D721Med (cell line): ENCODE results near the gene ERI2.

Experiments used
- DNase-seq: peaks from one replicate; pipeline ENCODE4 v3.0.0; 2011; ENCODE audit warnings: low spot score; ENCODE audit not compliant: insufficient read length
- FAIRE-seq: peaks from 2 replicates; lab custom pipeline; 2011; peaks lifted over from hg19 to GRCh38; lab: Jason Lieb, UNC
- CTCF ChIP-seq: IDR thresholded peaks from 2 replicates; pipeline ENCODE4 v1.5.1; 2012; ENCODE audit warnings: mild to moderate bottlenecking, control low read depth; ENCODE audit not compliant: insufficient read depth; ENCODE audit errors: missing control alignments

Gene ERI2

GRCh38 chr16:20838240-20838639 is 32.0 kb upstream of the ERI2 start:
- DNase-seq, result no peak
- FAIRE-seq, result no peak

GRCh38 chr16:20833086-20833485 is 26.8 kb upstream of the ERI2 start:
- no peak for DNase-seq
- FAIRE-seq, result no peak
- no peak for TF ChIP-seq CTCF

More at GRCh38 chr16:20838240-20838639, 32.0 kb upstream of the ERI2 start:
- TF ChIP-seq CTCF, result no peak

- DNase-seq (no peak), FAIRE-seq (no peak)
- no peak for TF ChIP-seq CTCF
Measured at GRCh38 chr16:20830372-20830771, 24.1 kb upstream of the ERI2 start.

- DNase-seq (no peak), FAIRE-seq (no peak)
- no peak for TF ChIP-seq CTCF
Measured at GRCh38 chr16:20829536-20829935, 23.3 kb upstream of the ERI2 start.

- DNase-seq, result no peak
- FAIRE-seq, result peak; percentile 86
- no peak for TF ChIP-seq CTCF
Measured at GRCh38 chr16:20826039-20826566, 19.8 kb upstream of the ERI2 start.

GRCh38 chr16:20822521-20823325 is 16.5 kb upstream of the ERI2 start:
- TF ChIP-seq CTCF, result no peak
- DNase-seq, result no peak
- no peak for FAIRE-seq

- no peak for TF ChIP-seq CTCF
- FAIRE-seq (no peak), DNase-seq (no peak)
Measured at GRCh38 chr16:20821682-20822081, 15.4 kb upstream of the ERI2 start.
